HEK293 (cell line): ENCODE measurements around the gene GTF3C1.

Source experiments
- CTCF ChIA-PET: fragments of 350-600 bp; formaldehyde crosslinking; extraction: SDS; loops from one replicate; lab custom pipeline; 2021; ENCODE audit warnings: antibody characterized with exemption; lab: Yijun Ruan, JAX
- POLR2A ChIA-PET: fragments of 300-600 bp; formaldehyde crosslinking; extraction: SDS; loops from one replicate; lab custom pipeline; 2020; ENCODE audit warnings: antibody characterized with exemption, inconsistent platforms; lab: Yijun Ruan, JAX
- H3K27ac ChIP-seq: fragments of 200-500 bp; sonication (Bioruptor generic); 2 replicates; pipeline ENCODE4 v1.5.1; 2014; ENCODE audit warnings: low read depth, low read length, control low read depth, inconsistent platforms; ENCODE audit errors: extremely low read depth
- H3K36me3 ChIP-seq, 2 experiments: fragments of 200-500 bp in 1 of 2; sonication (Bioruptor generic) in 1 of 2; 1 replicate in 1 of 2; 2 replicates in 1 of 2; pipeline ENCODE4 v1.5.1; 2014 to 2017; ENCODE audit warnings: inconsistent platforms in 2 of 2, low read length in 2 of 2; ENCODE audit not compliant: control insufficient read depth in 2 of 2, insufficient read depth in 1 of 2
- H3K4me1 ChIP-seq: fragments of 200-500 bp; sonication (Bioruptor generic); 2 replicates; pipeline ENCODE4 v1.5.1; 2014; ENCODE audit warnings: mild to moderate bottlenecking, low read length, inconsistent platforms; ENCODE audit not compliant: control insufficient read depth, insufficient read depth
- H3K4me3 ChIP-seq: 2 replicates; pipeline ENCODE4 v1.5.1; 2011; ENCODE audit warnings: low read depth, mild to moderate bottlenecking, control low read depth, low read length, moderate library complexity
- H3K9me3 ChIP-seq: fragments of 200-500 bp; sonication (Bioruptor generic); 2 replicates; pipeline ENCODE4 v1.5.1; 2014; ENCODE audit warnings: low read depth, low read length, inconsistent platforms; ENCODE audit not compliant: control insufficient read depth, insufficient read depth
- EGR2 ChIP-seq: fragments of 450-650 bp; formaldehyde crosslinking; IDR thresholded peaks from 2 replicates; pipeline ENCODE4 v1.5.1; 2016; ENCODE audit warnings: low read depth, missing biosample characterization, missing genetic modification characterization
- KLF8 ChIP-seq: fragments of 450-650 bp; formaldehyde crosslinking; IDR thresholded peaks from 2 replicates; pipeline ENCODE4 v1.5.1; 2016; ENCODE audit warnings: missing biosample characterization, missing genetic modification characterization
- ZNF146 ChIP-seq: fragments of 450-650 bp; formaldehyde crosslinking; IDR thresholded peaks from 2 replicates; pipeline ENCODE4 v1.5.1; 2016; ENCODE audit warnings: missing biosample characterization, missing genetic modification characterization
- ZNF175 ChIP-seq: fragments of 450-650 bp; formaldehyde crosslinking; IDR thresholded peaks from 2 replicates; pipeline ENCODE4 v1.5.1; 2016; ENCODE audit warnings: missing biosample characterization, missing genetic modification characterization
- ZNF19 ChIP-seq: fragments of 450-650 bp; formaldehyde crosslinking; IDR thresholded peaks from 2 replicates; pipeline ENCODE4; 2016; ENCODE audit warnings: missing biosample characterization, missing genetic modification characterization, low read depth
- ZNF341 ChIP-seq: fragments of 450-650 bp; formaldehyde crosslinking; IDR thresholded peaks from 2 replicates; pipeline ENCODE4; 2016; ENCODE audit warnings: low read depth, missing biosample characterization, missing genetic modification characterization
- ZNF501 ChIP-seq: fragments of 450-650 bp; formaldehyde crosslinking; IDR thresholded peaks from 2 replicates; pipeline ENCODE4 v1.5.1; 2016; ENCODE audit warnings: missing biosample characterization, missing genetic modification characterization
- ZNF768 ChIP-seq: fragments of 450-650 bp; formaldehyde crosslinking; IDR thresholded peaks from 2 replicates; pipeline ENCODE4 v1.5.1; 2018; ENCODE audit warnings: missing biosample characterization, mild to moderate bottlenecking, missing genetic modification characterization
- TF ChIP-seq, protein P1 (sequence below): fragments of 450-650 bp; formaldehyde crosslinking; IDR thresholded peaks from 2 replicates; pipeline ENCODE4 v1.5.1; 2016; ENCODE audit warnings: missing biosample characterization, missing genetic modification characterization
- TF ChIP-seq, protein P2 (sequence below): fragments of 450-650 bp; formaldehyde crosslinking; IDR thresholded peaks from 2 replicates; pipeline ENCODE4 v1.5.1; 2016; ENCODE audit warnings: missing biosample characterization, missing genetic modification characterization
- TF ChIP-seq, protein P3 (sequence below): fragments of 450-650 bp; formaldehyde crosslinking; IDR thresholded peaks from 2 replicates; pipeline ENCODE4 v1.5.1; 2016; ENCODE audit warnings: missing biosample characterization, missing genetic modification characterization

GTF3C1 gene

DNA sequence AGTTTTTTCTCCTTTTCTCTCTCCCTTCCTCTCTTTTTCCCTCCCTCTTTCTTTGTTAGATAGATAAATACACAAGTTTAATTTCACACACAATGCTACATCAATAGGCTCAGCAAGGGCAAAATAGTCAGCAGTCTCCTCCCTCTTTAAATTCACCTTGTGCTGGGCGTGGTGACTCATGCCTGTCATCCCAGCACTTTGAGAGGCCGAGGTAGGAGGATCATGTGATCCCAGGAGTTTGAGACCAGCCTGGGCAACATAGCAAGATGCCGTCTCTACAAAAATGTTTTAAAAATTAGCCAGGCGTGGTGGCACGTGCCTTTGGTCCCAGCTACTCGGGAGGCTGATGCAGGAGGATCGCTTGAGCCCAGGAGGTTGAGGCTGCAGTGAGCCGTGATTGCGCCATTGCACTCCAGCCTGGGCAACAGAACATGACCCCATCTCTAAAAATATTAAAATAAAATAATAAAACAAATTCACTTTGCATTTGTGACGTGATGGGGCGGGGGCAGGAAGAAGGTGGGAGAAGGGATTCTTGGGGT, 120.3 kb downstream of the GTF3C1 start:
- no peaks in the 10 kb centered on the region for H3K36me3 ChIP-seq
- no peak for TF ChIP-seq EGR2
- TF ChIP-seq ZNF175 (tag by site-specific recombination): no peak
- TF ChIP-seq, protein P1, sequence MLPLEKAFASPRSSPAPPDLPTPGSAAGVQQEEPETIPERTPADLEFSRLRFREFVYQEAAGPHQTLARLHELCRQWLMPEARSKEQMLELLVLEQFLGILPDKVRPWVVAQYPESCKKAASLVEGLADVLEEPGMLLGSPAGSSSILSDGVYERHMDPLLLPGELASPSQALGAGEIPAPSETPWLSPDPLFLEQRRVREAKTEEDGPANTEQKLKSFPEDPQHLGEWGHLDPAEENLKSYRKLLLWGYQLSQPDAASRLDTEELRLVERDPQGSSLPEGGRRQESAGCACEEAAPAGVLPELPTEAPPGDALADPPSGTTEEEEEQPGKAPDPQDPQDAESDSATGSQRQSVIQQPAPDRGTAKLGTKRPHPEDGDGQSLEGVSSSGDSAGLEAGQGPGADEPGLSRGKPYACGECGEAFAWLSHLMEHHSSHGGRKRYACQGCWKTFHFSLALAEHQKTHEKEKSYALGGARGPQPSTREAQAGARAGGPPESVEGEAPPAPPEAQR: no peak
- TF ChIP-seq, protein P2, sequence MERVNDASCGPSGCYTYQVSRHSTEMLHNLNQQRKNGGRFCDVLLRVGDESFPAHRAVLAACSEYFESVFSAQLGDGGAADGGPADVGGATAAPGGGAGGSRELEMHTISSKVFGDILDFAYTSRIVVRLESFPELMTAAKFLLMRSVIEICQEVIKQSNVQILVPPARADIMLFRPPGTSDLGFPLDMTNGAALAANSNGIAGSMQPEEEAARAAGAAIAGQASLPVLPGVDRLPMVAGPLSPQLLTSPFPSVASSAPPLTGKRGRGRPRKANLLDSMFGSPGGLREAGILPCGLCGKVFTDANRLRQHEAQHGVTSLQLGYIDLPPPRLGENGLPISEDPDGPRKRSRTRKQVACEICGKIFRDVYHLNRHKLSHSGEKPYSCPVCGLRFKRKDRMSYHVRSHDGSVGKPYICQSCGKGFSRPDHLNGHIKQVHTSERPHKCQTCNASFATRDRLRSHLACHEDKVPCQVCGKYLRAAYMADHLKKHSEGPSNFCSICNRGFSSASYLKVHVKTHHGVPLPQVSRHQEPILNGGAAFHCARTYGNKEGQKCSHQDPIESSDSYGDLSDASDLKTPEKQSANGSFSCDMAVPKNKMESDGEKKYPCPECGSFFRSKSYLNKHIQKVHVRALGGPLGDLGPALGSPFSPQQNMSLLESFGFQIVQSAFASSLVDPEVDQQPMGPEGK (tag by site-specific recombination): no peak
- no peak for TF ChIP-seq ZNF146
- TF ChIP-seq ZNF19 (tag by site-specific recombination): no peak
- no peaks in the 10 kb centered on the region for H3K4me1 ChIP-seq
- H3K4me3 ChIP-seq: no peak overlapping the region
- no peaks in the 10 kb centered on the region for H3K9me3 ChIP-seq
- no peak overlapping the region for H3K27ac ChIP-seq
- CTCF ChIA-PET: no interaction called here
- POLR2A ChIA-PET: no interaction called here

DNA sequence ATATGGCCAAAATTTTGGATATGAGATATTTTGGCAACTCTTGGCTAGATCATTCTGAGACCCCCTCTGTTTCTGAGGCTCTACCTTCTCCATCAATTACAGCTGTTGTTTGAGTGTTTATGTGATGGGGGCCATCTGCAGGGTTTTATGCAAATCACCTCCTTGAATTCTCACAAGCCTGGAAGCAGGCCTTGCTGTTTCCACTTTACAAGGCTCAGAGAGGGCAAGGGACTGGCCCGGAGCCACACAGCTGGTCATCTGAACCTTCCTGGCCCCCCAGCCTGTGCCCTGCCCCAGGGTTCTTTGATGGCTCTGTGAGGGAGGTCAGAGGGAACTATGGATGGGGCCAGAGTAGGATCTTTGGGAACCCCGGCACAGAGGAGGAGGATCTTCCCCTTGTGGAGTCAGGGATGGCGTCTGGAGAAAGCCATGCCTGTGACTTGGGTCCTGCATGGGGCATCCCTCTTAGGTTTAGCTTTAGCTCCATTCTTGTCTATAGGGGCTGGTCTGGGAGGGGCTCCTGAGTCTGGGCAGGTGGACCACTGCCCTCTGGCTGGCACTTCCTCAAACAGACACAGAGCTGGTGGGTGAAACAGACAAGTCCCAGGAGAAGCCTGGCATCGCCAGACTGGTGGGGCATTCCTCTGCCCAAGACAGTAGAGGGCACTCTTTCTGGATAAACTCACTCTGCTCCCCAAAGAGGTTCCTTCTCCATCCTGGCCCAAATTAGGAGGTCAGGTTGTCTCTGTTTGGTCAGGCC, 121.5 kb downstream of the GTF3C1 start:
- TF ChIP-seq ZNF768 (tag by site-specific recombination) (0 out of 2 replicates have a peak, but pooled peaks have one; percentile 15), ZNF501 (tag by site-specific recombination) (no peak)
- Histone ChIP-seq H3K4me1 (no peaks in the 10 kb centered on the region), H3K4me3 (no peak overlapping the region), H3K27ac (no peak overlapping the region), H3K9me3 (no peaks in the 10 kb centered on the region), H3K36me3 (no peaks in the 10 kb centered on the region)
- CTCF ChIA-PET: interaction anchor here (0.7 to 1.0 kb wide), 2 partner anchors 16 to 250 kb away, joined by 3 to 4 read pairs; no protein-coding TSS in a partner anchor
- POLR2A ChIA-PET: no interaction called here

DNA sequence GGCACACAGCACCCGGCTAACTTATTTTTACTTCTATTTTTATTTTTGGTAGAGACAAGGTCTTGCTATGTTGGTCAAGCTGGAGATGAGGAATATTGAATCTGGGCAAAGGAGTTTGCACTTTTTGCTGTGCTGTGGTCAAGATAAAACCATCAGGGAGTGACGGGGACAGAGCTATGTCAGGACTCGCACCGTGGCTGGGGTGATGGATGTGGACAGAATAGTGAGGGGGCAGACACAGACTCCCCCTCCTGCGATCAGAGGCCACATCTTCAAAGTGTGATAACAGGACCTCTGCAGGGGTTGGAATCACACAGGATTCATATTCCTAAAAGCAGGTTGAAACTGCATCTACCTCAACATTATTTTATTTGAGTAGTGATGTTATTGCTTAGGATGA, 122.2 kb downstream of the GTF3C1 start:
- POLR2A ChIA-PET: interaction anchor here (1.0 kb wide), 1 partner anchor 224 kb away, joined by 4 read pairs; the partner anchor contains the start of gene KDM8
- TF ChIP-seq KLF8 (tag by site-specific recombination) (no peak), ZNF341 (tag by site-specific recombination) (no peak)
- TF ChIP-seq, protein P3, sequence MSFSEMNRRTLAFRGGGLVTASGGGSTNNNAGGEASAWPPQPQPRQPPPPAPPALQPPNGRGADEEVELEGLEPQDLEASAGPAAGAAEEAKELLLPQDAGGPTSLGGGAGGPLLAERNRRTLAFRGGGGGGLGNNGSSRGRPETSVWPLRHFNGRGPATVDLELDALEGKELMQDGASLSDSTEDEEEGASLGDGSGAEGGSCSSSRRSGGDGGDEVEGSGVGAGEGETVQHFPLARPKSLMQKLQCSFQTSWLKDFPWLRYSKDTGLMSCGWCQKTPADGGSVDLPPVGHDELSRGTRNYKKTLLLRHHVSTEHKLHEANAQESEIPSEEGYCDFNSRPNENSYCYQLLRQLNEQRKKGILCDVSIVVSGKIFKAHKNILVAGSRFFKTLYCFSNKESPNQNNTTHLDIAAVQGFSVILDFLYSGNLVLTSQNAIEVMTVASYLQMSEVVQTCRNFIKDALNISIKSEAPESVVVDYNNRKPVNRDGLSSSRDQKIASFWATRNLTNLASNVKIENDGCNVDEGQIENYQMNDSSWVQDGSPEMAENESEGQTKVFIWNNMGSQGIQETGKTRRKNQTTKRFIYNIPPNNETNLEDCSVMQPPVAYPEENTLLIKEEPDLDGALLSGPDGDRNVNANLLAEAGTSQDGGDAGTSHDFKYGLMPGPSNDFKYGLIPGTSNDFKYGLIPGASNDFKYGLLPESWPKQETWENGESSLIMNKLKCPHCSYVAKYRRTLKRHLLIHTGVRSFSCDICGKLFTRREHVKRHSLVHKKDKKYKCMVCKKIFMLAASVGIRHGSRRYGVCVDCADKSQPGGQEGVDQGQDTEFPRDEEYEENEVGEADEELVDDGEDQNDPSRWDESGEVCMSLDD (tag by site-specific recombination): no peak
- no peaks in the 10 kb centered on the region for H3K4me1 ChIP-seq
- CTCF ChIA-PET: interaction anchor here (1.0 kb wide), 1 partner anchor 250 kb away, joined by 4 read pairs; no protein-coding TSS in a partner anchor
- H3K27ac ChIP-seq: no peak overlapping the region
- H3K36me3 ChIP-seq: no peaks in the 10 kb centered on the region
- no peak overlapping the region for H3K4me3 ChIP-seq
- H3K9me3 ChIP-seq: no peaks in the 10 kb centered on the region
